DMS153 (cell line): ENCODE results near the gene TGFBI.

Experiments used
- DNase-seq: peaks from one replicate; lab custom pipeline; 2025; lab: John Stamatoyannopoulos, UW

Gene TGFBI

GRCh38 chr5:136047858-136048257 lies 19.1 kb downstream of the TGFBI start:
- DNase-seq = no peak

GRCh38 chr5:136048966-136049365 lies 20.2 kb downstream of the TGFBI start:
- no peak for DNase-seq

- DNase-seq = no peak
These were observed 22.9 kb downstream of the TGFBI start for GRCh38 chr5:136051486-136052220.

- DNase-seq = no peak
These were observed 24.0 kb downstream of the TGFBI start for GRCh38 chr5:136052692-136053335.

- DNase-seq = no peak
These were observed 24.8 kb downstream of the TGFBI start for GRCh38 chr5:136053336-136054141.

GRCh38 chr5:136054142-136055019 lies 25.6 kb downstream of the TGFBI start:
- no peak for DNase-seq

GRCh38 chr5:136055612-136056309 lies 27.0 kb downstream of the TGFBI start:
- DNase-seq = no peak

GRCh38 chr5:136056336-136056735 lies 27.5 kb downstream of the TGFBI start:
- no peak for DNase-seq

- DNase-seq = no peak
These were observed 28.1 kb downstream of the TGFBI start for GRCh38 chr5:136056771-136057335.

GRCh38 chr5:136057401-136058038 lies 28.7 kb downstream of the TGFBI start:
- no peak for DNase-seq

GRCh38 chr5:136058039-136058971 lies 29.5 kb downstream of the TGFBI start:
- DNase-seq = peak; percentile 26

- DNase-seq = no peak
These were observed 30.2 kb downstream of the TGFBI start for GRCh38 chr5:136058972-136059354.

- DNase-seq = no peak
These were observed 32.2 kb downstream of the TGFBI start for GRCh38 chr5:136060963-136061362.

GRCh38 chr5:136061630-136062365 lies 33.0 kb downstream of the TGFBI start:
- no peak for DNase-seq

- peak; percentile 31 for DNase-seq
These were observed 33.8 kb downstream of the TGFBI start for GRCh38 chr5:136062366-136063274.

GRCh38 chr5:136063778-136064465 lies 35.1 kb downstream of the TGFBI start:
- DNase-seq = no peak

GRCh38 chr5:136064510-136064909 lies 35.7 kb downstream of the TGFBI start:
- DNase-seq = no peak
